GM18505 (cell line): ENCODE measurements around the gene HTR4.
A peak's percentile ranks its signal among the peaks of the same experiment; 100 is the strongest.
"Not testable (repeated sequence)": the region's sequence is repeated elsewhere in the genome, so short reads cannot be mapped to it uniquely, and the experiment has no call there.

Experiments
- ATAC-seq: cut with Tn5 transposase; IDR thresholded peaks from one replicate; pipeline ENCODE4 v1.9.1; 2021; ENCODE audit not compliant: unreplicated experiment
- POLR2A ChIP-seq: IDR thresholded peaks from 4 replicates; pipeline ENCODE4 v1.6.1; 2011; ENCODE audit warnings: borderline replicate concordance; ENCODE audit not compliant: insufficient read depth, insufficient read length; ENCODE audit errors: extremely low read depth

Gene HTR4

GRCh38 chr5:148543727-148544126 lies 110.6 kb downstream of the HTR4 start:
- no peak for ATAC-seq

GRCh38 chr5:148542812-148543211 lies 111.5 kb downstream of the HTR4 start:
- ATAC-seq: no peak

More at GRCh38 chr5:148543727-148544126, 110.6 kb downstream of the HTR4 start:
- no peak for TF ChIP-seq POLR2A

GRCh38 chr5:148541054-148541835 lies 113.1 kb downstream of the HTR4 start:
- no peak for TF ChIP-seq POLR2A
- ATAC-seq: no peak

More at GRCh38 chr5:148542812-148543211, 111.5 kb downstream of the HTR4 start:
- TF ChIP-seq POLR2A: no peak

GRCh38 chr5:148540647-148541046 lies 113.7 kb downstream of the HTR4 start:
- TF ChIP-seq POLR2A: no peak
- ATAC-seq: no peak

- no peak for ATAC-seq
- no peak for TF ChIP-seq POLR2A
Observed at GRCh38 chr5:148539851-148540250, 114.5 kb downstream of the HTR4 start.

GRCh38 chr5:148535190-148535589 lies 119.1 kb downstream of the HTR4 start:
- ATAC-seq: no peak
- TF ChIP-seq POLR2A: no peak

GRCh38 chr5:148532969-148533670 lies 121.2 kb downstream of the HTR4 start:
- ATAC-seq: no peak
- no peak for TF ChIP-seq POLR2A

GRCh38 chr5:148529450-148529849 lies 124.9 kb downstream of the HTR4 start:
- ATAC-seq: not testable (repeated sequence)

- no peak for TF ChIP-seq POLR2A
- no peak for ATAC-seq
Observed at GRCh38 chr5:148524721-148525120, 129.6 kb downstream of the HTR4 start.

- no peak for ATAC-seq
- no peak for TF ChIP-seq POLR2A
Observed at GRCh38 chr5:148523139-148523538, 131.2 kb downstream of the HTR4 start.

- ATAC-seq: no peak
- TF ChIP-seq POLR2A: no peak
Observed at GRCh38 chr5:148515460-148515859, 138.9 kb downstream of the HTR4 start.

- no peak for ATAC-seq
- TF ChIP-seq POLR2A: no peak
Observed at GRCh38 chr5:148514344-148514743, 140.0 kb downstream of the HTR4 start.

- TF ChIP-seq POLR2A: no peak
- ATAC-seq: no peak
Observed at GRCh38 chr5:148512498-148512897, 141.8 kb downstream of the HTR4 start.

GRCh38 chr5:148511810-148512347 lies 142.4 kb downstream of the HTR4 start:
- no peak for TF ChIP-seq POLR2A
- peak; percentile 92 for ATAC-seq

GRCh38 chr5:148509893-148510292 lies 144.4 kb downstream of the HTR4 start:
- TF ChIP-seq POLR2A: no peak
- ATAC-seq: no peak

GRCh38 chr5:148507648-148508047 lies 146.7 kb downstream of the HTR4 start:
- no peak for TF ChIP-seq POLR2A
- no peak for ATAC-seq
